Neural progenitor cell (in vitro differentiated cells): ENCODE data around the gene INSIG1. TPM values are rescaled to one million over a fixed set of nuclear protein-coding genes. Genes with fewer than 3 reads are reported as not detected.
A peak's percentile ranks its signal among the peaks of the same experiment; 100 is the strongest.

ENCODE experiments used
- DNase-seq: peaks from one replicate; pipeline ENCODE4 v3.0.0-alpha.2; 2016; ENCODE audit warnings: low spot score
- H2AFZ ChIP-seq: fragments of 200-600 bp; sonication (generic); replicated peaks from 2 replicates; pipeline ENCODE4 v1.6.1; 2016; ENCODE audit warnings: antibody characterized with exemption
- H3F3A ChIP-seq: fragments of 200-600 bp; sonication (generic); 2 replicates; pipeline ENCODE4 v1.6.1; 2016; ENCODE audit warnings: antibody characterized with exemption, low read depth
- H3K27ac ChIP-seq: fragments of 200-600 bp; sonication (generic); 2 replicates; pipeline ENCODE4 v1.5.1; 2016; ENCODE audit warnings: mild to moderate bottlenecking
- H3K27me3 ChIP-seq: fragments of 200-600 bp; sonication (generic); 2 replicates; pipeline ENCODE4 v1.6.1; 2016; ENCODE audit warnings: mild to moderate bottlenecking, moderate library complexity
- H3K36me3 ChIP-seq: fragments of 200-600 bp; sonication (generic); 2 replicates; pipeline ENCODE4 v1.5.1; 2016
- H3K4me1 ChIP-seq: fragments of 200-600 bp; sonication (generic); 2 replicates; pipeline ENCODE4 v1.6.1; 2016; ENCODE audit warnings: mixed run types
- H3K4me2 ChIP-seq: fragments of 200-600 bp; sonication (generic); 2 replicates; pipeline ENCODE4 v1.6.1; 2016
- H3K4me3 ChIP-seq: fragments of 200-600 bp; sonication (generic); 2 replicates; pipeline ENCODE4 v1.5.1; 2016
- H3K79me2 ChIP-seq: fragments of 200-600 bp; sonication (generic); 2 replicates; pipeline ENCODE4 v1.6.1; 2016; ENCODE audit warnings: low read depth
- H3K9ac ChIP-seq: fragments of 200-600 bp; sonication (generic); 2 replicates; pipeline ENCODE4 v1.6.1; 2016
- H3K9me3 ChIP-seq: fragments of 200-600 bp; sonication (generic); 2 replicates; pipeline ENCODE4 v1.5.1; 2016; ENCODE audit warnings: low read depth
- H4K20me1 ChIP-seq: fragments of 200-600 bp; sonication (generic); 2 replicates; pipeline ENCODE4 v1.6.1; 2016; ENCODE audit warnings: low read depth
- H3K27ac Mint-ChIP-seq: 3 replicates; pipeline ENCODE4 v1.8.0; 2021; ENCODE audit warnings: mixed read lengths
- H3K27me3 Mint-ChIP-seq: 2 replicates; pipeline ENCODE4 v1.8.0; 2022; ENCODE audit warnings: low read depth, mild to moderate bottlenecking, inconsistent platforms, moderate library complexity, mixed read lengths; ENCODE audit not compliant: insufficient read depth
- H3K36me3 Mint-ChIP-seq: 3 replicates; pipeline ENCODE4 v1.8.0; 2021; ENCODE audit warnings: mixed read lengths
- H3K4me1 Mint-ChIP-seq: 3 replicates; pipeline ENCODE4 v1.8.0; 2021; ENCODE audit warnings: mixed read lengths
- H3K4me3 Mint-ChIP-seq: 3 replicates; pipeline ENCODE4 v1.8.0; 2021; ENCODE audit warnings: mild to moderate bottlenecking, moderate library complexity, mixed read lengths
- H3K9me3 Mint-ChIP-seq: 3 replicates; pipeline ENCODE4 v1.8.0; 2020; ENCODE audit warnings: mixed read lengths
- CTCF ChIP-seq: fragments of 200-600 bp; sonication (generic); IDR thresholded peaks from 2 replicates; pipeline ENCODE4 v1.5.1; 2017; ENCODE audit warnings: antibody characterized with exemption, mild to moderate bottlenecking
- EZH2 ChIP-seq: fragments of 200-600 bp; sonication (generic); IDR thresholded peaks from 2 replicates; pipeline ENCODE4 v1.6.1; 2017; ENCODE audit warnings: antibody characterized with exemption, mild to moderate bottlenecking, moderate library complexity
- EZH2phosphoT487 ChIP-seq: fragments of 200-600 bp; sonication (generic); IDR thresholded peaks from 2 replicates; pipeline ENCODE4 v1.6.1; 2017; ENCODE audit warnings: antibody characterized with exemption
- total RNA-seq: library from RNA; depleted of rRNA; stranded (reverse); fragments of >200 nt; gene quantifications from 2 replicates; pipeline ENCODE4 v1.2.3, GENCODE V29; 2015; ENCODE audit warnings: low replicate concordance

The INSIG1 gene
- total RNA-seq, 1 donor from 2014 or later = 94.3 TPM

- Mint-ChIP-seq H3K4me3 (no peak overlapping the region), H3K36me3 (peaks cover 46% of the 10 kb centered on the region), H3K27me3 (no peaks in the 10 kb centered on the region), H3K9me3 (no peaks in the 10 kb centered on the region), H3K4me1 (peaks cover 15% of the 10 kb centered on the region), H3K27ac (no peak overlapping the region)
- no peak overlapping the region for H3K4me2 ChIP-seq
- H4K20me1 ChIP-seq = peaks cover 57% of the 10 kb centered on the region
- H3K27me3 ChIP-seq = no peaks in the 10 kb centered on the region
- no peak overlapping the region for H2AFZ ChIP-seq
- no peak overlapping the region for H3K4me3 ChIP-seq
- no peaks in the 10 kb centered on the region for H3K9me3 ChIP-seq
- peaks cover 31% of the 10 kb centered on the region for H3K36me3 ChIP-seq
- peak overlapping the region; percentile 34 for H3K27ac ChIP-seq
- no peak for DNase-seq
- H3K9ac ChIP-seq = no peak overlapping the region
- peaks cover 41% of the 10 kb centered on the region for H3K79me2 ChIP-seq
- no peak for TF ChIP-seq EZH2
- no peaks in the 10 kb centered on the region for H3K4me1 ChIP-seq
- peaks cover 12% of the 10 kb centered on the region for H3F3A ChIP-seq
Observed at GRCh38 chr7:155306673-155307470, 9.2 kb downstream of the INSIG1 start.

GRCh38 chr7:155308330-155309020 is 10.8 kb downstream of the INSIG1 start:
- H3K9me3 ChIP-seq = no peaks in the 10 kb centered on the region
- peaks cover 27% of the 10 kb centered on the region for H3K79me2 ChIP-seq
- DNase-seq = no peak
- H3K4me3 ChIP-seq = no peak overlapping the region
- TF ChIP-seq EZH2 (no peak), EZH2phosphoT487 (no peak), CTCF (no peak)
- Mint-ChIP-seq H3K27me3 (no peaks in the 10 kb centered on the region), H3K4me3 (no peak overlapping the region), H3K27ac (no peak overlapping the region), H3K9me3 (no peaks in the 10 kb centered on the region), H3K36me3 (peaks cover 40% of the 10 kb centered on the region), H3K4me1 (peaks cover 13% of the 10 kb centered on the region)
- H3K27me3 ChIP-seq = no peaks in the 10 kb centered on the region
- H3F3A ChIP-seq = peaks cover 12% of the 10 kb centered on the region
- H3K4me2 ChIP-seq = no peak overlapping the region
- no peak overlapping the region for H3K9ac ChIP-seq
- no peak overlapping the region for H2AFZ ChIP-seq
- H3K4me1 ChIP-seq = no peaks in the 10 kb centered on the region
- no peak overlapping the region for H3K27ac ChIP-seq
- peaks cover 21% of the 10 kb centered on the region for H3K36me3 ChIP-seq
- peaks cover 41% of the 10 kb centered on the region for H4K20me1 ChIP-seq

- peaks cover 36% of the 10 kb centered on the region for H4K20me1 ChIP-seq
- peaks cover 18% of the 10 kb centered on the region for H3K36me3 ChIP-seq
- no peaks in the 10 kb centered on the region for H3K9me3 Mint-ChIP-seq
- no peak overlapping the region for H3K27ac Mint-ChIP-seq
- H3K4me1 ChIP-seq = no peaks in the 10 kb centered on the region
- peaks cover 35% of the 10 kb centered on the region for H3K36me3 Mint-ChIP-seq
- H3K9ac ChIP-seq = no peak overlapping the region
- H3K27me3 Mint-ChIP-seq = peaks cover 2% of the 10 kb centered on the region
- no peak for TF ChIP-seq EZH2phosphoT487
- TF ChIP-seq EZH2 = no peak
- no peak for TF ChIP-seq CTCF
- no peak overlapping the region for H3K27ac ChIP-seq
- H3K4me2 ChIP-seq = no peak overlapping the region
- no peak overlapping the region for H2AFZ ChIP-seq
- H3K27me3 ChIP-seq = no peaks in the 10 kb centered on the region
- no peak for DNase-seq
- peaks cover 22% of the 10 kb centered on the region for H3K79me2 ChIP-seq
- H3K4me1 Mint-ChIP-seq = peaks cover 10% of the 10 kb centered on the region
- H3F3A ChIP-seq = peaks cover 12% of the 10 kb centered on the region
- H3K4me3 ChIP-seq = no peak overlapping the region
- H3K9me3 ChIP-seq = no peaks in the 10 kb centered on the region
- no peak overlapping the region for H3K4me3 Mint-ChIP-seq
Observed at GRCh38 chr7:155309021-155309338, 11.3 kb downstream of the INSIG1 start.
